GM18870 (cell line): ENCODE measurements around the gene SLC36A1.

Source experiments
- ATAC-seq: cut with Tn5 transposase; IDR thresholded peaks from one replicate; pipeline ENCODE4 v1.9.1; 2021; ENCODE audit warnings: moderate library complexity; ENCODE audit not compliant: unreplicated experiment

SLC36A1 gene

DNA sequence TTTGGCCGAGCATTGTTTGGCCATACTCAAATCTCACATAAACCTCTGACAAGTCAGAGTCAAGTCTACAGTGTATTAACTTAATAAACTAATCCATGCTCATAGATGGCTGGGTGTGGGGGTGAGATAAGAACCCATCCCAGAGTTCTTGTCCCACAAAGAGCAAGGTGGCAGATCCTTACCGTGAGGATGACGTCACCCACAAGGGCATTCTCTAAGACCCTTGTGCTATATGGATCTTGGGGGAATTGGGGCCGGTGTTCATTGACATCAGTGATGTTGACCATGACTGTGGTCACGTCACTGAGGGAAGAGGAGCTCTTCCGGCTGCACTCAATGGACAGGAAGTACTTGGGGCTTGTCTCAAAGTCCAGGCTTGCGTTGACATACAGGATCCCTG, 81.6 kb downstream of the SLC36A1 start:
- ATAC-seq, result no peak

DNA sequence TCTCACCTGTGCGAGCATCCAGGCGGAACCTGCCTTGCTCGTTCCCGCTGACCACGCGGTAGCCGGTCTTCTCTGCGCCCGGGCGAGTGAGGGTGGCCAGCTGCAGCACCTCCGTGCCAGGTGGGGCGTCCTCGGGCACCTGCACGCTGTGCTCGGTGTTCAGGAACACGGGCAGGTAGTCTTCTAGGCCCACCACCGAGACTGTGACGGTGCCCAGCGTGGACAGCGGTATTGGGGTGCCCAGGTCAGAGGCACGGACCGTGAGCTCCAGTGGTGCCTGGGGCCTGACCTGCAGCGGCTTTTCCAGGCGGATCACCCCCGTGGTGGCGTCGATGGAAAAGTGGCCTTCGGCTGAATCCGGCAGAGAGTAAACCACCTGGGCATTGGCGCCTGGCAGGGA, 84.2 kb downstream of the SLC36A1 start:
- ATAC-seq, result no peak

DNA sequence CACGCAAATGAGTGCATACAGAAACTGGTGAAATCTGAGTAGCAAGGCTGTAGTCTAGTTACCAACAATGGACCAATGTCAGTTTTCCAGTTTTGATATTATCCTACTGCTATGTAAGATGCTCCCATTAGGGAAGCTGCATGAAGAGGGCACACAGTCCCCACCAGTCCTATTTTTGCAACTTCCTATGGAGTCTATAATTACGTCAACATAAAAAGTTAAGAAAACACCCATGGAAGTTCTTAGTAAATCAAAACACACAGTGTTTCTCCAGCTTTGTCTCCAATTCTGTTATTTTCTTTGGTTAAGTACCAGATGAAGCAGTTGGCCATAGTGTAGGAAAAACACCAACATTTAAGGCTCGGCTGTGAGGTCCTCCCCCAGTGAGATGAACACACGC, 85.0 kb downstream of the SLC36A1 start:
- ATAC-seq, result no peak

DNA sequence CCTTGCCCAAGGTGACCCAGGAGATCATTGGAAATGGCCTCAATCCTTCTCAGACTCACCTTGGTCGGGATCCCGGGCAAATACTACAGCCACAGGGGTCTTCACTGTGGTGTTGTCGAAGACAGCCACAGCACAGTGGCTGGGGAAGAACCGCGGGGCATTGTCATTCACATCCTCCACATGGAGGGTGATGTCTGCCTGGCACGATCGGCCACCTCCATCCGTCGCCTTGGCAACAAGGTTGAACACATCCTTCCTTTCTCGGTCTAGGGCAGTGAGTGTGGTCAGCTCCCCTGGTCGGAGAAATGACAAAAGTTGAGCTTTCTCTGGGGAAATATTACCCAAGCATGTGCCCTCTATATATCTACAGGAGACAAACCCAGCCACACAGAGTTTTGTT, 86.9 kb downstream of the SLC36A1 start:
- no peak for ATAC-seq

DNA sequence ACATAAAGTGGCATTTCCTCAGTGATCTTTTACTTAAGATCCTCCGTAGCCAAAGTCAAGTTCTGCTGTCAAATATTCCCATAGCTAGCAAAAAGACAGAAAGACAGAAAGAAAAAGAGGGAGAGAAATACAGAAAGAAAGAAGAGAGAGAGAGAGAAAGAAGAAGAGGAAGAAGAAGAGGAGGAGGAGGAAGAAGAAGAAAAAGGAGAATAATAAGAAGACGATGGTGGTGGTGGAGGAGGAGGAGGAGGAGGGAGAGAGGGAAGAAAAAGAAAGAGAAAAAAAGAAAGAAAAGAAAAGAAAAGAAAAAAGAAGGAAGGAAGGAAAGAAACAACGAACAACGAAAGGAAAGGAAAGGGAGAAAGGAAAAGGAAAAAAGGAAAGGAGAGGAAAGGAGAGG, 89.6 kb downstream of the SLC36A1 start:
- no peak for ATAC-seq

DNA sequence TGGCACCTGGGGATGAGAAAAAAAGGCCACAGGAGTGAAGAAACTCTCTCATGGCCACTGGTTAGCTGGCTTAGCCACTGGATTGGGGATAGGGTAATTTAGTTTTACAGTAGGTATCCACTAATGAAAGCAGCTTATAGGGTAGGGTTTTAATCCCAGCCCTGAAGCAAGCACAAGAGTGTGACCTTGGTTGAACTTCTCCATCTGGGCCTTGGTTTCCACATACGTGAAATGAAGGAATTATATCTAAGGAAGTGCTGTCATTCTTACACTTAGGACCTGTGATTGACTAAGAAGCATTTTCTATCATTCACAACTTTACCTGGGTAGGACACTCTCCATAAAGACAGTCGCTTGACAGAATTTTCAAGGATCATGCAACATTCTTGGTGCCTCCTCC, 94.2 kb downstream of the SLC36A1 start:
- no peak for ATAC-seq
